Transverse colon (tissue), 4 donors: Measurements from ENCODE around the gene MFNG.

Source experiments
- CTCF ChIP-seq, 5 experiments: fragments of 200-600 bp in 3 of 5; fragments of 450-650 bp in 2 of 5; sonication (generic) in 3 of 5; IDR thresholded peaks; 1 replicate in 2 of 5; 2 replicates in 3 of 5; pipeline ENCODE4 v1.5.1; 2016 to 2017; ENCODE audit warnings: antibody characterized with exemption in 5 of 5, inconsistent platforms in 3 of 5, mild to moderate bottlenecking in 2 of 5, moderate library complexity in 1 of 5
- POLR2A ChIP-seq: fragments of 450-650 bp; IDR thresholded peaks from one replicate; pipeline ENCODE4 v1.6.1; 2016; ENCODE audit warnings: antibody characterized with exemption, mild to moderate bottlenecking, moderate library complexity
- POLR2AphosphoS5 ChIP-seq, 3 donors: sonication (generic); formaldehyde crosslinking; IDR thresholded peaks; one replicate each; pipeline ENCODE4 v1.6.1; 2016; ENCODE audit warnings: antibody characterized with exemption in 3 of 3

- TF ChIP-seq CTCF (IDR thresholded peaks at IDR 0.05) (no peak), POLR2A (no peak), POLR2AphosphoS5 (IDR thresholded peaks at IDR 0.05) (no peak)
Observed at GRCh38 chr22:37462983-37463382, 23.2 kb downstream of the MFNG start.
